Neural progenitor cell (in vitro differentiated cells): ENCODE data around the gene CBFA2T2. TPM values are rescaled to one million over a fixed set of nuclear protein-coding genes. Genes with fewer than 3 reads are reported as not detected.
A peak's percentile ranks its signal among the peaks of the same experiment; 100 is the strongest.

Experiments
- DNase-seq: peaks from one replicate; pipeline ENCODE4 v3.0.0-alpha.2; 2016; ENCODE audit warnings: low spot score
- H2AFZ ChIP-seq: fragments of 200-600 bp; sonication (generic); replicated peaks from 2 replicates; pipeline ENCODE4 v1.6.1; 2016; ENCODE audit warnings: antibody characterized with exemption
- H3F3A ChIP-seq: fragments of 200-600 bp; sonication (generic); 2 replicates; pipeline ENCODE4 v1.6.1; 2016; ENCODE audit warnings: antibody characterized with exemption, low read depth
- H3K27ac ChIP-seq: fragments of 200-600 bp; sonication (generic); 2 replicates; pipeline ENCODE4 v1.5.1; 2016; ENCODE audit warnings: mild to moderate bottlenecking
- H3K27me3 ChIP-seq: fragments of 200-600 bp; sonication (generic); 2 replicates; pipeline ENCODE4 v1.6.1; 2016; ENCODE audit warnings: mild to moderate bottlenecking, moderate library complexity
- H3K36me3 ChIP-seq: fragments of 200-600 bp; sonication (generic); 2 replicates; pipeline ENCODE4 v1.5.1; 2016
- H3K4me1 ChIP-seq: fragments of 200-600 bp; sonication (generic); 2 replicates; pipeline ENCODE4 v1.6.1; 2016; ENCODE audit warnings: mixed run types
- H3K4me2 ChIP-seq: fragments of 200-600 bp; sonication (generic); 2 replicates; pipeline ENCODE4 v1.6.1; 2016
- H3K4me3 ChIP-seq: fragments of 200-600 bp; sonication (generic); 2 replicates; pipeline ENCODE4 v1.5.1; 2016
- H3K79me2 ChIP-seq: fragments of 200-600 bp; sonication (generic); 2 replicates; pipeline ENCODE4 v1.6.1; 2016; ENCODE audit warnings: low read depth
- H3K9ac ChIP-seq: fragments of 200-600 bp; sonication (generic); 2 replicates; pipeline ENCODE4 v1.6.1; 2016
- H3K9me3 ChIP-seq: fragments of 200-600 bp; sonication (generic); 2 replicates; pipeline ENCODE4 v1.5.1; 2016; ENCODE audit warnings: low read depth
- H4K20me1 ChIP-seq: fragments of 200-600 bp; sonication (generic); 2 replicates; pipeline ENCODE4 v1.6.1; 2016; ENCODE audit warnings: low read depth
- H3K27ac Mint-ChIP-seq: 3 replicates; pipeline ENCODE4 v1.8.0; 2021; ENCODE audit warnings: mixed read lengths
- H3K27me3 Mint-ChIP-seq: 2 replicates; pipeline ENCODE4 v1.8.0; 2022; ENCODE audit warnings: low read depth, mild to moderate bottlenecking, inconsistent platforms, moderate library complexity, mixed read lengths; ENCODE audit not compliant: insufficient read depth
- H3K36me3 Mint-ChIP-seq: 3 replicates; pipeline ENCODE4 v1.8.0; 2021; ENCODE audit warnings: mixed read lengths
- H3K4me1 Mint-ChIP-seq: 3 replicates; pipeline ENCODE4 v1.8.0; 2021; ENCODE audit warnings: mixed read lengths
- H3K4me3 Mint-ChIP-seq: 3 replicates; pipeline ENCODE4 v1.8.0; 2021; ENCODE audit warnings: mild to moderate bottlenecking, moderate library complexity, mixed read lengths
- H3K9me3 Mint-ChIP-seq: 3 replicates; pipeline ENCODE4 v1.8.0; 2020; ENCODE audit warnings: mixed read lengths
- CTCF ChIP-seq: fragments of 200-600 bp; sonication (generic); IDR thresholded peaks from 2 replicates; pipeline ENCODE4 v1.5.1; 2017; ENCODE audit warnings: antibody characterized with exemption, mild to moderate bottlenecking
- EZH2 ChIP-seq: fragments of 200-600 bp; sonication (generic); IDR thresholded peaks from 2 replicates; pipeline ENCODE4 v1.6.1; 2017; ENCODE audit warnings: antibody characterized with exemption, mild to moderate bottlenecking, moderate library complexity
- EZH2phosphoT487 ChIP-seq: fragments of 200-600 bp; sonication (generic); IDR thresholded peaks from 2 replicates; pipeline ENCODE4 v1.6.1; 2017; ENCODE audit warnings: antibody characterized with exemption
- total RNA-seq: library from RNA; depleted of rRNA; stranded (reverse); fragments of >200 nt; gene quantifications from 2 replicates; pipeline ENCODE4 v1.2.3, GENCODE V29; 2015; ENCODE audit warnings: low replicate concordance

The CBFA2T2 gene
- total RNA-seq, 1 donor from 2014 or later: 11.9 TPM

DNA sequence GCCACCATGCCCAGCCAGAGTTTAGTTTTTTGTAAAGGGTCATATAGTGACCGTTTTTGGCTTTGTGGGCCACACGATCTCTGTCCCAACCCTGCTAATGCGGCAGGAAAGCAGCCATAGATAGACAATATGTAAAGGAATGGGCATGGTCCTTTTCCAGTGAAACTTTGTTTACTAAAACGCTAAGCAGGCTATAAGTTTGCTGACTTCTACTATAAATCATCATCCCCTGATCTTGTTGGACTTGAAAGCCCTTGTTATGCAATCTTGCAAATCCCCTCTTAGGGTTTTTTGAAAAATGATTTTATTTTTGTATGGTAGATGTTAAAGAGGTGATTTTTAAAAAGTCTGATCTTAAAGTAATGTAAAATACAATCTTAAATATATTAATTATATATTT is 63.6 kb downstream of the CBFA2T2 start:
- H3K27me3 ChIP-seq: no peaks in the 10 kb centered on the region
- no peak overlapping the region for H3K4me3 Mint-ChIP-seq
- H3K27me3 Mint-ChIP-seq: no peaks in the 10 kb centered on the region
- TF ChIP-seq EZH2phosphoT487: no peak
- TF ChIP-seq CTCF: no peak
- TF ChIP-seq EZH2: no peak
- no peak overlapping the region for H3K4me3 ChIP-seq
- no peak overlapping the region for H3K27ac Mint-ChIP-seq
- peaks cover 13% of the 10 kb centered on the region for H3K4me1 ChIP-seq
- peaks cover 6% of the 10 kb centered on the region for H3K4me1 Mint-ChIP-seq
- H3K27ac ChIP-seq: peak overlapping the region; percentile 32
- H3K36me3 ChIP-seq: no peaks in the 10 kb centered on the region
- peaks cover 6% of the 10 kb centered on the region for H3K36me3 Mint-ChIP-seq
- no peaks in the 10 kb centered on the region for H4K20me1 ChIP-seq
- DNase-seq: no peak
- no peak overlapping the region for H2AFZ ChIP-seq
- no peak overlapping the region for H3K9ac ChIP-seq
- H3K79me2 ChIP-seq: no peaks in the 10 kb centered on the region
- no peaks in the 10 kb centered on the region for H3F3A ChIP-seq
- no peak overlapping the region for H3K4me2 ChIP-seq
- H3K9me3 ChIP-seq: no peaks in the 10 kb centered on the region
- H3K9me3 Mint-ChIP-seq: no peaks in the 10 kb centered on the region

GRCh38 chr20:33554914-33555420 is 65.1 kb downstream of the CBFA2T2 start:
- Histone ChIP-seq H3F3A (no peaks in the 10 kb centered on the region), H3K4me2 (no peak overlapping the region), H2AFZ (no peak overlapping the region), H3K27ac (no peak overlapping the region), H3K9ac (no peak overlapping the region), H3K36me3 (no peaks in the 10 kb centered on the region), H3K9me3 (no peaks in the 10 kb centered on the region), H3K27me3 (no peaks in the 10 kb centered on the region), H3K79me2 (no peaks in the 10 kb centered on the region), H4K20me1 (no peaks in the 10 kb centered on the region), H3K4me3 (no peak overlapping the region), H3K4me1 (peaks cover 13% of the 10 kb centered on the region)
- peaks cover 8% of the 10 kb centered on the region for H3K36me3 Mint-ChIP-seq
- DNase-seq: peak; percentile 33
- no peak overlapping the region for H3K4me3 Mint-ChIP-seq
- H3K27me3 Mint-ChIP-seq: no peaks in the 10 kb centered on the region
- H3K27ac Mint-ChIP-seq: peak overlapping the region; percentile 63
- no peaks in the 10 kb centered on the region for H3K9me3 Mint-ChIP-seq
- peaks cover 6% of the 10 kb centered on the region for H3K4me1 Mint-ChIP-seq
- TF ChIP-seq CTCF: no peak

- H3K4me2 ChIP-seq: no peak overlapping the region
- H3K4me1 Mint-ChIP-seq: peaks cover 6% of the 10 kb centered on the region
- no peak overlapping the region for H3K4me3 Mint-ChIP-seq
- no peak overlapping the region for H3K27ac Mint-ChIP-seq
- H3K4me3 ChIP-seq: no peak overlapping the region
- no peak overlapping the region for H2AFZ ChIP-seq
- DNase-seq: no peak
- H3K4me1 ChIP-seq: peaks cover 13% of the 10 kb centered on the region
- no peaks in the 10 kb centered on the region for H4K20me1 ChIP-seq
- no peaks in the 10 kb centered on the region for H3F3A ChIP-seq
- no peaks in the 10 kb centered on the region for H3K9me3 Mint-ChIP-seq
- no peaks in the 10 kb centered on the region for H3K27me3 Mint-ChIP-seq
- no peaks in the 10 kb centered on the region for H3K9me3 ChIP-seq
- no peaks in the 10 kb centered on the region for H3K79me2 ChIP-seq
- H3K36me3 ChIP-seq: no peaks in the 10 kb centered on the region
- no peak overlapping the region for H3K9ac ChIP-seq
- no peak overlapping the region for H3K27ac ChIP-seq
- no peaks in the 10 kb centered on the region for H3K27me3 ChIP-seq
- H3K36me3 Mint-ChIP-seq: peaks cover 8% of the 10 kb centered on the region
- TF ChIP-seq CTCF (no peak), EZH2 (no peak), EZH2phosphoT487 (no peak)
These were observed 65.9 kb downstream of the CBFA2T2 start for GRCh38 chr20:33555755-33556154.
